Small intestine (tissue), 7 donors: ENCODE results near the gene NFATC2IP. TPM values are rescaled to one million over a fixed set of nuclear protein-coding genes. Genes with fewer than 3 reads are reported as not detected.
"Not testable (repeated sequence)": the region's sequence is repeated elsewhere in the genome, so short reads cannot be mapped to it uniquely, and the experiment has no call there.

Experiments
- DNase-seq, 2 donors: peaks; one replicate each; pipeline versions ENCODE4 v3.0.0 to v3.0.0-alpha.2; 2013
- FAIRE-seq: peaks from 2 replicates; lab custom pipeline; 2012; peaks lifted over from hg19 to GRCh38; lab: Jason Lieb, UNC
- H3K27ac ChIP-seq, 3 donors: one replicate each; pipeline ENCODE4 v1.5.1; 2013; ENCODE audit warnings: low read length in 2 of 3, mild to moderate bottlenecking in 2 of 3, control low read depth in 1 of 3, inconsistent platforms in 1 of 3, low read depth in 1 of 3, moderate library complexity in 1 of 3
- H3K27me3 ChIP-seq, 3 donors: one replicate each; pipeline ENCODE4 v1.6.1; 2013; ENCODE audit warnings: low read length in 3 of 3, inconsistent platforms in 1 of 3; ENCODE audit not compliant: control insufficient read depth in 3 of 3, insufficient read depth in 3 of 3
- H3K36me3 ChIP-seq, 3 donors: one replicate each; pipeline ENCODE4 v1.6.1; 2013; ENCODE audit warnings: low read length in 3 of 3, inconsistent platforms in 1 of 3, low read depth in 1 of 3, mild to moderate bottlenecking in 1 of 3, moderate library complexity in 1 of 3; ENCODE audit not compliant: control insufficient read depth in 3 of 3, insufficient read depth in 2 of 3
- H3K4me1 ChIP-seq, 3 donors: one replicate each; pipeline ENCODE4 v1.6.1; 2013; ENCODE audit warnings: low read length in 2 of 3, inconsistent platforms in 1 of 3, low read depth in 1 of 3, mild to moderate bottlenecking in 1 of 3, moderate library complexity in 1 of 3; ENCODE audit not compliant: control insufficient read depth in 3 of 3, insufficient read depth in 2 of 3
- H3K4me3 ChIP-seq, 3 donors: one replicate each; pipeline ENCODE4 v1.5.1; 2013; ENCODE audit warnings: low read length in 3 of 3, control low read depth in 1 of 3, inconsistent platforms in 1 of 3, low read depth in 1 of 3, mild to moderate bottlenecking in 1 of 3, moderate library complexity in 1 of 3
- H3K9me3 ChIP-seq, 2 donors: one replicate each; pipeline ENCODE4 v1.6.1; 2013; ENCODE audit warnings: low read depth in 1 of 2, low read length in 1 of 2; ENCODE audit not compliant: control insufficient read depth in 2 of 2, insufficient read depth in 1 of 2
- whole genome bisulfite sequencing, 3 donors: extraction: QIAGEN DNeasy Blood & Tissue Kit; methylation state at CpG; one replicate each; pipeline ENCODE4 v1.1.7; 2013; 5-methylcytosine and 5-hydroxymethylcytosine counted together
- polyA plus RNA-seq, 4 donors: library from polyadenylated mRNA; stranded (reverse) in 3 of 4; unstranded in 1 of 4; fragments of 200-250 nt in 3 of 4; fragments of 120-200 nt in 1 of 4; gene quantifications; one replicate each; pipeline versions ENCODE4 v1.2.1 to v1.2.3, GENCODE V29; 2013
- donor health status: healthy with polysubstance abuse.
- donor health status: control.
- donor health status: control.
- donor health status: Bipolar disorder and iron deficiency.
- donor health status: healthy.

Gene NFATC2IP
- polyA plus RNA-seq, 4 donors: 16.5 to 53.0 (median 22.5) TPM

- DNase-seq (peak; percentile 83 to 87), FAIRE-seq (no peak)
- peaks cover 2 to 31% (median 5%) of the 10 kb centered on the region in 3 donors for H3K36me3 ChIP-seq
- H3K27ac ChIP-seq: peak overlapping the region; percentile 79 to 99 (median 98)
- WGBS, 3 donors: 13 to 46% (median 30%) methylated on average over 13 of the region's 13 CpGs
- H3K9me3 ChIP-seq: no peaks in the 10 kb centered on the region
- peaks cover 0 to 16% (median 4%) of the 10 kb centered on the region in 3 donors for H3K4me1 ChIP-seq
- no peaks in the 10 kb centered on the region for H3K27me3 ChIP-seq
- peak overlapping the region; percentile 82 to 91 (median 86) for H3K4me3 ChIP-seq
Observed at GRCh38 chr16:28923652-28924398, 26.9 kb upstream of the NFATC2IP start.

GRCh38 chr16:28924399-28924761, 26.4 kb upstream of the NFATC2IP start:
- Histone ChIP-seq H3K27me3 (no peaks in the 10 kb centered on the region), H3K27ac (peak overlapping the region; percentile 79 to 99 (median 98)), H3K9me3 (no peaks in the 10 kb centered on the region), H3K4me1 (peaks cover 0 to 16% (median 4%) of the 10 kb centered on the region in 3 donors), H3K4me3 (peak overlapping the region; percentile 82 to 91 (median 86)), H3K36me3 (peaks cover 2 to 25% (median 4%) of the 10 kb centered on the region in 3 donors)
- WGBS, 3 donors: 5 to 27% (median 25%) methylated on average over 15 of the region's 15 CpGs
- DNase-seq (no peak), FAIRE-seq (no peak)

GRCh38 chr16:28924762-28925385, 25.9 kb upstream of the NFATC2IP start, which contains the start of gene RABEP2:
Gene RABEP2 (minus strand): TSS chr16:28925238. CDS start chr16:28925163, 75 bp downstream.
- Histone ChIP-seq H3K9me3 (no peaks in the 10 kb centered on the region), H3K36me3 (peaks cover 0 to 20% (median under 1%) of the 10 kb centered on the region in 3 donors), H3K27me3 (no peaks in the 10 kb centered on the region), H3K4me3 (peak within 1 kb of the TSS; percentile 82 to 91 (median 86)), H3K27ac (peak within 1 kb of the TSS; percentile 98 to 99 (median 98)), H3K4me1 (peaks cover 0 to 16% (median 4%) of the 10 kb centered on the region in 3 donors)
- WGBS, 3 donors: 0 to 1% (median 1%) methylated on average over 50 to 66 of the region's 66 CpGs
- no peak for FAIRE-seq
- peak; percentile 99 for DNase-seq

GRCh38 chr16:28925386-28926228, 25.1 kb upstream of the NFATC2IP start:
- no peaks in the 10 kb centered on the region for H3K9me3 ChIP-seq
- no peaks in the 10 kb centered on the region for H3K27me3 ChIP-seq
- peaks cover 0 to 16% (median 4%) of the 10 kb centered on the region in 3 donors for H3K4me1 ChIP-seq
- peak overlapping the region; percentile 98 to 99 (median 98) for H3K27ac ChIP-seq
- H3K36me3 ChIP-seq: peaks cover 0 to 19% (median 0%) of the 10 kb centered on the region in 3 donors
- peak; percentile 77 to 91 for DNase-seq
- FAIRE-seq: no peak
- 0 to 2% (median 1%) methylated on average over 44 to 48 of the region's 48 CpGs for WGBS, 3 donors
- H3K4me3 ChIP-seq: peak overlapping the region; percentile 82 to 91 (median 86)

- H3K4me1 ChIP-seq: peaks cover 0 to 16% (median 4%) of the 10 kb centered on the region in 3 donors
- peaks cover 0 to 13% (median 0%) of the 10 kb centered on the region in 3 donors for H3K36me3 ChIP-seq
- not testable (repeated sequence) for H3K27me3 ChIP-seq, H3K9me3 ChIP-seq, DNase-seq, FAIRE-seq
- WGBS, 3 donors: 48 to 71% (median 68%) methylated on average over 2 of the region's 2 CpGs
- H3K27ac ChIP-seq: peak overlapping the region in 2 of 3 donors; percentile 98 to 99
- peak overlapping the region in 1 of 3 donors; percentile 86 for H3K4me3 ChIP-seq
Observed at GRCh38 chr16:28926284-28926683, 24.5 kb upstream of the NFATC2IP start.

GRCh38 chr16:28927815-28928214, 22.9 kb upstream of the NFATC2IP start:
- no peaks in the 10 kb centered on the region for H3K9me3 ChIP-seq
- no peak overlapping the region for H3K4me3 ChIP-seq
- peaks cover 0 to 13% (median 4%) of the 10 kb centered on the region in 3 donors for H3K4me1 ChIP-seq
- WGBS, 3 donors: 80 to 90% (median 88%) methylated on average over 1 of the region's 1 CpG
- peaks cover 0 to 2% (median 0%) of the 10 kb centered on the region in 3 donors for H3K36me3 ChIP-seq
- H3K27ac ChIP-seq: no peak overlapping the region
- H3K27me3 ChIP-seq: no peaks in the 10 kb centered on the region
- FAIRE-seq: no peak
- no peak for DNase-seq

GRCh38 chr16:28930203-28930602, 20.5 kb upstream of the NFATC2IP start:
- no peak for DNase-seq
- no peaks in the 10 kb centered on the region for H3K27me3 ChIP-seq
- no peak overlapping the region for H3K27ac ChIP-seq
- no peaks in the 10 kb centered on the region for H3K36me3 ChIP-seq
- no peak for FAIRE-seq
- H3K9me3 ChIP-seq: no peaks in the 10 kb centered on the region
- 85 to 91% (median 88%) methylated on average over 3 of the region's 3 CpGs for WGBS, 3 donors
- H3K4me1 ChIP-seq: peaks cover 0 to 3% (median 0%) of the 10 kb centered on the region in 3 donors
- no peak overlapping the region for H3K4me3 ChIP-seq

GRCh38 chr16:28930652-28931051, 20.1 kb upstream of the NFATC2IP start:
- WGBS, 3 donors: 63 to 95% (median 65%) methylated on average over 3 of the region's 3 CpGs
- FAIRE-seq: no peak
- H3K4me3 ChIP-seq: no peak overlapping the region
- H3K36me3 ChIP-seq: no peaks in the 10 kb centered on the region
- H3K27ac ChIP-seq: no peak overlapping the region
- no peaks in the 10 kb centered on the region for H3K27me3 ChIP-seq
- peaks cover 0 to 3% (median 0%) of the 10 kb centered on the region in 3 donors for H3K4me1 ChIP-seq
- DNase-seq: no peak
- no peaks in the 10 kb centered on the region for H3K9me3 ChIP-seq
